H4 (cell line): Measurements from ENCODE around the gene FAM13C. TPM values are rescaled to one million over a fixed set of nuclear protein-coding genes. Genes with fewer than 3 reads are reported as not detected.
"Not testable (repeated sequence)": the region's sequence is repeated elsewhere in the genome, so short reads cannot be mapped to it uniquely, and the experiment has no call there.

Experiments used
- DNase-seq: peaks from one replicate; pipeline ENCODE4 v3.0.0-alpha.2; 2015; ENCODE audit warnings: low spot score
- total RNA-seq: library from RNA; depleted of rRNA; stranded (reverse); fragments of >200 nt; shearing (Covaris generic); gene quantifications from 2 replicates; pipeline ENCODE4 v1.2.3, GENCODE V29; 2014

FAM13C gene
- total RNA-seq, 1 experiment from 2014 or later: 8.1 TPM

- DNase-seq: no peak
These were observed 82.9 kb downstream of the FAM13C start for GRCh38 chr10:59279476-59279875.

GRCh38 chr10:59276919-59277318, 85.4 kb downstream of the FAM13C start:
- no peak for DNase-seq

DNA sequence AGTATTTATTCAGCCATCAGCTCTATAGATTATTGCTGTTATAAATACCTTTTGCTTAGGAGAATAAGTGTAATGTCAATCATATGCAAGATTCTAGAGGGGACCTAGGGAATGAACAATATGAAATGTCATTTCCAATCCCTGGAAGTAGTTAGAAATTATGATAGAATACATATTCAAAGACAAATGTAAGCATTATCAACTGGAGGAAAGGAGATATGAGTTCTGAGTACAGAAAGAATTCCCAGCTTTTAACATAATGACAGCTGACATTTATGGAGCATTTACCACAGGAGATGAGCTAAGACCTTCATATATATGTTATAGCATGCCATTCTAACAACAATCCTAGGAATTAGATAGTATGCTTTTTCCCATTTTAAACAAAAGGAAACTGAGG, 86.2 kb downstream of the FAM13C start:
- DNase-seq: no peak

DNA sequence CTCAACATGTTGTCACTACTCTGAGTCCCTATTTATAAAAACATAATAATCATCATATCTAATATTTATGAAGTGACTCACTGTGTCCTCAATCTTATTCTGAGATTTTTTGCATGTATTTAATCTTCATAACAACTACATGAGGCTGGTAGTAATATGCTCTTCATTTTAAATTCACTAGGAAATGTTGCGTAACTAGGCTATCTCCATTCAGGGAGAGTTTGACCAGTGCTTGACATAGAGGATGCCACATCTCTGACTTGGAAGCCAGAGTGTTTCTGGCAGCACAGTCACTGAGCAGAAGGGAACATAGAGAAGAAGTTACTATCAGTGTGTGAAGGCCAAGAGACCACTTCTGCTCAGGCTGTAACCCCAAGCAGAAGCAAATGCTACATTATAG, 88.9 kb downstream of the FAM13C start:
- DNase-seq: no peak

GRCh38 chr10:59272061-59272460, 90.3 kb downstream of the FAM13C start:
- DNase-seq: no peak

DNA sequence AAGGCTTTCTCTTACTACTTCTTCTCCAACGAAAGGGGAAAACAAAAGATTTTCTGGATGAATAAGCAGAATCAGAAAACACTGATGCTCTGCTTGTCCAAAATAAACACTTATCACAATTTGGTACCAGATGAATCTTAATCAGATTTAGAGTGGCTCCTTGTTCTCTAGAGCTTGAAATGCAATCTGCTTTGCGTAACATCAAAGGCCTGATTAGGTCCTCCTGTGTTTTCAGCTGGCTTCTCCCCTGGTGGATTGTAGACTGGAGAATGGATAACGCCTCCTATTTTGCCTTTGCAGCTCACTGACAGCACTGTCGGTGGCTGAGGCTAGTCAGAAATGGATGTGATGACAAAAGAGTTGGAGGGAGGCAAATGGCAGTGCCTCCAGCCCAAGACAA, 91.2 kb downstream of the FAM13C start:
- no peak for DNase-seq

- DNase-seq: no peak
These were observed 91.9 kb downstream of the FAM13C start for GRCh38 chr10:59270492-59270891.

- DNase-seq: no peak
These were observed 92.7 kb downstream of the FAM13C start for GRCh38 chr10:59269651-59270050.

- DNase-seq: no peak
These were observed 93.9 kb downstream of the FAM13C start for GRCh38 chr10:59268460-59268859.

GRCh38 chr10:59266321-59266720, 96.0 kb downstream of the FAM13C start:
- DNase-seq: no peak

GRCh38 chr10:59265141-59265540, 97.2 kb downstream of the FAM13C start:
- DNase-seq: no peak

DNA sequence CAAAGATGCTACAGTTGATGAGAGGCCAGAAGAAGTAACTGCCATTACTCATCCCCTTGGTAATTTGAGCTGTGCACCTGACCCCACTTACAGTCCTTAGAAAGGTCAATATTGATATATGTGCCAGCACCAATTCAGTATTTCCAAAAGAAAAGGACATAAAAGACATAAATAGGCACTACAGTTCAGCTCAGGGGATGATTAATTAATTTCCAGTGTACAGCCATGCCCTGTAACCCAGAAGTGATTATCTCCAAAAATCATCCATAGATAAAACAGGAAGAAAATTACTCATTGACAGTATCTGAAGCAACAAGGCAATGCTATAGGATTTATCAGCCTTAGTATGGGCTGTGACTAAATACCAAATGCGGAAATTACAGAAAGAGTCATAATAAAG, 103.5 kb downstream of the FAM13C start:
- no peak for DNase-seq

- DNase-seq: no peak
These were observed 105.1 kb downstream of the FAM13C start for GRCh38 chr10:59257224-59257623.

- DNase-seq: no peak
These were observed 106.9 kb downstream of the FAM13C start for GRCh38 chr10:59255463-59255862.

DNA sequence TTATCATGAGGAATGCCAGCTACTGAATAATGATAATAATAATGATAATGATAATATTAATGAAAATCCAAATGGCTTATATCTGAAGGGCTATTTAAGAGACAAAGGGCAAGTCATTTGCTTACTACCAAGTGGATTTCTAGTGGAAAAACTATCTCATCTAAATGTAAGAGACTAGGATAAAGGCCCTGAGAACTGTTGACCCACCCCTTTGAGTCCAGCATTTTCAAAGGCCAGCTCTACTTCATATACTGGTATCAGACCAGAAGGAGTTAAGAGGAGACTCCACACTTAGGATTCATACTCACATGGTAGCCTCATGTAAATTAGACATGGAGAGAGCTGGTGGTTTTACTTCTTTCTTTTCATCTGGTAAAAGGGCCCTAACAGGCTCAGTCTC, 109.9 kb downstream of the FAM13C start:
- no peak for DNase-seq

- no peak for DNase-seq
These were observed 116.7 kb downstream of the FAM13C start for GRCh38 chr10:59245686-59246085.

- no peak for DNase-seq
These were observed 117.5 kb downstream of the FAM13C start for GRCh38 chr10:59244871-59245270.

GRCh38 chr10:59243611-59244195, 118.6 kb downstream of the FAM13C start:
- no peak for DNase-seq

- no peak for DNase-seq
These were observed 119.4 kb downstream of the FAM13C start for GRCh38 chr10:59242991-59243390.

DNA sequence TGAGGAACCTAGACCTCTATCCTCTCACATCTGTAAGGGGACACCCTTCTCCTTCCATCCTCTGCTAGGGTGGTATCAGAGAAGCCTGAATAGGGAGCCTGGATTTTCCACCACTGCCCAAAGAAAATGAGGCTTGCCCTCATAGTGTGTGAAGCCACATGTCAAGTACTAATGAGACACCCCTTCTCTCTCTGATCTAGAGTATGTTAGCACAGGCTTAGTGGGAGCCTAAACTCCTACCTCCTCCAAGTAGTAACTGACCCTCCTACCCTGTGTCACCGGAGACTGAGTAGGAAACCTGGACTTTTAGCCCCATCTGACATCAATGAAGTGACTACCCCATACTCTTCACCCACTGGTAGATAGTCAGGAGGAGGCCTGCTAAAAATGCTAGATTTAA, 120.3 kb downstream of the FAM13C start:
- no peak for DNase-seq

- peak; percentile 37 for DNase-seq
These were observed 121.7 kb downstream of the FAM13C start for GRCh38 chr10:59240582-59241183.

DNA sequence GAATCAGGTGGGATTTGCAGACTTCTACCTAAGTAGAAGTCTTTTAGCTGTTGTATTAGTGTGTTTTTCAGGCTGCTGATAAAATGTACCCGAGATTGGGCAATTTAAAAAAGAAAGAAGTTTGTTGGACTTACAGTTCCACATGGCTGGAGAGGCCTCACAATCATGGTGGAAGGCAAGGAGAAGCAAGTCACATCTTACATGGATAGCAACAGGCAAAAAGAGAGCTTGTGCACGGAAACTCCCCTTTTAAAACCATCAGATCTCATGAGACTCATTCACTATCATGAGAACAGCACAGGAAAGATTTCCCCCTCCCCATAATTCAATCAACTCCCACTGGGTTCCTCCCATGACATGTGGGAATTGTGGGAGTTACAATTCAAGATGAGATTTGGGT, 123.2 kb downstream of the FAM13C start:
- DNase-seq: not testable (repeated sequence)

DNA sequence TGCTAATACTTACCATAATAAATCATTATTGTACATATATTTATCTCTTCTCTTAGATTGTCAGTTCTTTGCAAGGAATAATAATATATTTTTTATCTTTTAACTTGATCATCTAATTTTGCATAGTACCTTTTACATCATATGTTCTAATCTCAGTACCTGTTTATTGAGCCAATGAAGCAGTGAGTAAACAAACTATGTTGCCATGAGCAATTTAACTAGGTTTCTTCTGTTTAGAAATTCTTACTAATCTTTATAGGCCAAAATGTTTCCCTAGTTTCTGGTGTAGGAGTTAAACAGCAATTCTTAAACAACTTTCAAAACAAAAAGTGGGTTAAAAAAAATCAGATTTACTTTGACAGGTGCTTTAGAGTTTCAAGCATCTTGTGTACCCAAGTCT, 124.6 kb downstream of the FAM13C start:
- DNase-seq: no peak

DNA sequence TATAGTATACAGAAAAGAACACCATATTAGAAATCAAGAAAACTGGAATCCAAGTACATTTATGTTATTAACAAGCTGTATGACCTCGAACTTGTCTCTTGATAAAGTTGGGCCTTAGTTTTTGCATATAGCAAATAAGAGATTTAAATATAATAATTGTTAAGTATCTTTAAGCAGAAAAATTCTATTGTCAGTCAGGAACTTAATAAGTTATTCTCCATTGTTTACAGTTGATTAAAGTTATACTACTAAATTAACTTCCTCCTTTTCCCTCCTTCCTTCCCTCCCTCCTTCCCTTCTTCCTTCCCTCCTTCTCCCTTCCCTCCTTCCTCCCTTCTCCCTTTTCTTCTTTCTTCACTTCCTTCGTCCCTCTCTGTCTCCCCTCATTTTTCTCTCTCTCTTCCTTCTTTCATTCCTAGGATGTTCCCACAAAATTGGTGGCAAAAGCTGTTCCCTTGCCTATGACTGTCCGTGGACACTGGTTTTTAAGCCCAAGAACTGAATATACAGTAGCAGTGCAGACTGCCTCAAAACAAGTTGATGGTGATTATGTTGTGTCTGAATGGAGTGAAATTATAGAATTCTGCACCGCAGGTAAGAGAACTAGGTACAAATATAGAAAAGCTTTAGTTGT, 126.2 kb downstream of the FAM13C start:
- no peak for DNase-seq
